ENCODE results near the gene TDRD9.

- TF ChIP-seq, protein P1, sequence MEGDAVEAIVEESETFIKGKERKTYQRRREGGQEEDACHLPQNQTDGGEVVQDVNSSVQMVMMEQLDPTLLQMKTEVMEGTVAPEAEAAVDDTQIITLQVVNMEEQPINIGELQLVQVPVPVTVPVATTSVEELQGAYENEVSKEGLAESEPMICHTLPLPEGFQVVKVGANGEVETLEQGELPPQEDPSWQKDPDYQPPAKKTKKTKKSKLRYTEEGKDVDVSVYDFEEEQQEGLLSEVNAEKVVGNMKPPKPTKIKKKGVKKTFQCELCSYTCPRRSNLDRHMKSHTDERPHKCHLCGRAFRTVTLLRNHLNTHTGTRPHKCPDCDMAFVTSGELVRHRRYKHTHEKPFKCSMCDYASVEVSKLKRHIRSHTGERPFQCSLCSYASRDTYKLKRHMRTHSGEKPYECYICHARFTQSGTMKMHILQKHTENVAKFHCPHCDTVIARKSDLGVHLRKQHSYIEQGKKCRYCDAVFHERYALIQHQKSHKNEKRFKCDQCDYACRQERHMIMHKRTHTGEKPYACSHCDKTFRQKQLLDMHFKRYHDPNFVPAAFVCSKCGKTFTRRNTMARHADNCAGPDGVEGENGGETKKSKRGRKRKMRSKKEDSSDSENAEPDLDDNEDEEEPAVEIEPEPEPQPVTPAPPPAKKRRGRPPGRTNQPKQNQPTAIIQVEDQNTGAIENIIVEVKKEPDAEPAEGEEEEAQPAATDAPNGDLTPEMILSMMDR (IDR thresholded peaks at IDR 0.05 in 4 of 5, conservative IDR thresholded peaks at IDR 0.05 in 1 of 5), result no peak
- TF ChIP-seq POLR2A (IDR thresholded peaks at IDR 0.05), result no peak
These were observed 158.0 kb downstream of the TDRD9 start for GRCh38 chr14:104086210-104086660.
